OCI-LY7 (cell line): ENCODE measurements around the gene NLRP13.

ENCODE experiments used
- CTCF ChIP-seq: fragments of 200-600 bp; sonication (generic); conservative IDR thresholded peaks from 2 replicates; pipeline ENCODE4 v1.5.1; 2014; ENCODE audit warnings: mild to moderate bottlenecking, antibody characterized with exemption, low read length, moderate library complexity, mixed read lengths
- EZH2phosphoT487 ChIP-seq: fragments of 200-600 bp; sonication (generic); IDR thresholded peaks from 2 replicates; pipeline ENCODE4 v1.6.1; 2018; ENCODE audit warnings: low read depth, borderline replicate concordance, mild to moderate bottlenecking, mixed run types, antibody characterized with exemption, low read length, moderate library complexity, mixed read lengths

DNA sequence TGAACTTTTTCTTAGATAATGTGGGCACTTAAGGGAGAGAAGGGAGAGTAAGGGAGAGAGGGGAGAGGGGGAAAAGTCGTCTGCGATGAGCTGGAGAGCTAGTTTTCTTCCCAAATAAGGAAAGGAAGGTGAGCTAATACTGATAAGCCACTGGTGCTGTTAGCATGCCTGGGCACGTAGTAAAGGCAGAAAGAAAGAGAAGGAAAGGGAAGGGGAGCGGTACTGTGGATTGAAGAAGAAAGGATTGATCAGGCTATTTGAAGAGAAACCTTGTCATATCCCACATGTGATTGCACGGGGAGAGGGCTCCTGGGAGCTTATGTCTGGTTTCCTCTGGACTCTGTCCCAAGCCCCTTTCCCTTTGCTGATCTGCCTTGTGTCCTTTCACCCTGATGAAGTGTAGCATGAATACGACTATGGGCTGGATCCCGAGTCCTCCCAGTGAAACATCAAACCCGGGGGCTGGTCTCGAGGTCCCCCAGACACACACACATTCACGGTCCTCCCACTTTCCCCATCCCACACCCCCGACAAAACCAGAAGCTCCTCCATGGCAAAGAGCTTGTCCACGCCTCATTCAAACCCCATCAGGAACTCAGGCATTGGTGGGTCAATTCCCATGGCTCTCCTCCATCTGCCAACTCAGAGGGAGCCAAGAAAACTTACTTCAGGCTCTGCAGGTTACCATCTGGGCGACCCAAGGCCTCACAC, 30.6 kb downstream of the NLRP13 start:
- no peak for TF ChIP-seq CTCF
- TF ChIP-seq EZH2phosphoT487: no peak
